MCF 10A (cell line): ENCODE data around the gene DUOXA1. TPM values are rescaled to one million over a fixed set of nuclear protein-coding genes. Genes with fewer than 3 reads are reported as not detected.

Experiments
- BruUV-seq: library from RNA; stranded (reverse); fragments of 400-500 nt; replicated peaks from 2 replicates; lab custom pipeline; 2021; lab: Mats Ljungman, UMichigan
- CTCF ChIA-PET: fragments of 300-600 bp; sonication (Branson Sonifier 250); formaldehyde crosslinking; extraction: SDS; loops from one replicate; lab custom pipeline; 2021; ENCODE audit warnings: antibody characterized with exemption, inconsistent platforms; lab: Yijun Ruan, JAX
- POLR2A ChIA-PET: fragments of 300-600, 350-650 bp; sonication (Branson Sonifier 250); formaldehyde crosslinking; extraction: SDS; loops from one replicate; lab custom pipeline; 2020; ENCODE audit warnings: antibody characterized with exemption, inconsistent platforms; lab: Yijun Ruan, JAX
- DNase-seq: peaks from one replicate; pipeline ENCODE4 v3.0.0-alpha.2; 2018; ENCODE audit not compliant: unreplicated experiment
- H3K27ac Mint-ChIP-seq: one replicate; pipeline ENCODE4 v1.8.0; 2022; ENCODE audit warnings: mild to moderate bottlenecking, low read depth, mixed read lengths; ENCODE audit not compliant: unreplicated experiment
- H3K27me3 Mint-ChIP-seq: one replicate; pipeline ENCODE4 v1.8.0; 2022; ENCODE audit warnings: mixed read lengths; ENCODE audit not compliant: insufficient read depth, unreplicated experiment
- H3K36me3 Mint-ChIP-seq: one replicate; pipeline ENCODE4 v1.8.0; 2022; ENCODE audit warnings: mild to moderate bottlenecking, moderate library complexity, mixed read lengths; ENCODE audit not compliant: insufficient read depth, unreplicated experiment
- H3K4me1 Mint-ChIP-seq: one replicate; pipeline ENCODE4 v1.8.0; 2022; ENCODE audit warnings: mixed read lengths; ENCODE audit not compliant: insufficient read depth, unreplicated experiment
- H3K4me3 Mint-ChIP-seq: one replicate; pipeline ENCODE4 v1.8.0; 2022; ENCODE audit warnings: mild to moderate bottlenecking, moderate library complexity, mixed read lengths; ENCODE audit not compliant: unreplicated experiment
- H3K9me3 Mint-ChIP-seq: one replicate; pipeline ENCODE4 v1.8.0; 2022; ENCODE audit warnings: mixed read lengths; ENCODE audit not compliant: unreplicated experiment
- intact Hi-C: fragments of 100-400 bp; cut with micrococcal nuclease; formaldehyde crosslinking; loops from 2 replicates; pipeline ENCODE4 v1.14.1; 2022
- total RNA-seq: library from RNA; stranded (reverse); gene quantifications from 2 replicates; pipeline ENCODE4 v1.2.3, GENCODE V29; 2022
- TF ChIP-seq, protein P1 (sequence below): fragments of 200-600 bp; IDR thresholded peaks from one replicate; pipeline ENCODE4 v1.8.0; 2022; ENCODE audit warnings: antibody characterized with exemption, mild to moderate bottlenecking; ENCODE audit not compliant: unreplicated experiment

DUOXA1 gene
- total RNA-seq, 1 experiment from 2014 or later: 1.3 TPM

DNA sequence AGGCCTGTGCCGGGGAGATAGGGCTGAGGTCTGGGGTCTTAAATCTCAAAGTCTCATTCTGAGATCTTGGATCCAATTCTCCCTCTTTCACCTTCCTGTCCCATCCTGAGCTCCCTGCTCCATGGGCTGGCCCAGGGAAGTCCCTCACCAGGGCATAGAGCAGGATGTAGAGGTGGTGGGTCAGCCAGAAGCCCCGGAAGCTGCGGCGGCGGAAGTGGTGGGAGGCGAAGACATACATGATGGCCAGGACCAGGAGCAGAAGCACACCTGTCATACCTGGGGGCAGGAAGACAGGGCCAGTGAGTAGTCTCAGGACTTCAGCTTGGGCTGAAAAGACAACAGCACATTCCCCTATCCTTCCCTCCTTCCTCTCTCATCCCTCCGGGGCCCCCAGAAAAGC lies 32.2 kb downstream of the DUOXA1 start:
- ChIA-PET CTCF (interaction anchor here (0.6 to 1.5 kb wide), 5 partner anchors 16 to 119 kb away, joined by 3 to 4 read pairs (median 3); no protein-coding TSS in a partner anchor), POLR2A (no interaction called here)
- no TSS peak for BruUV-seq
- intact Hi-C loops: no loop called here
- H3K9me3 Mint-ChIP-seq: no peaks in the 10 kb centered on the region
- H3K27me3 Mint-ChIP-seq: peaks cover 9% of the 10 kb centered on the region
- no peak for DNase-seq
- TF ChIP-seq, protein P1, sequence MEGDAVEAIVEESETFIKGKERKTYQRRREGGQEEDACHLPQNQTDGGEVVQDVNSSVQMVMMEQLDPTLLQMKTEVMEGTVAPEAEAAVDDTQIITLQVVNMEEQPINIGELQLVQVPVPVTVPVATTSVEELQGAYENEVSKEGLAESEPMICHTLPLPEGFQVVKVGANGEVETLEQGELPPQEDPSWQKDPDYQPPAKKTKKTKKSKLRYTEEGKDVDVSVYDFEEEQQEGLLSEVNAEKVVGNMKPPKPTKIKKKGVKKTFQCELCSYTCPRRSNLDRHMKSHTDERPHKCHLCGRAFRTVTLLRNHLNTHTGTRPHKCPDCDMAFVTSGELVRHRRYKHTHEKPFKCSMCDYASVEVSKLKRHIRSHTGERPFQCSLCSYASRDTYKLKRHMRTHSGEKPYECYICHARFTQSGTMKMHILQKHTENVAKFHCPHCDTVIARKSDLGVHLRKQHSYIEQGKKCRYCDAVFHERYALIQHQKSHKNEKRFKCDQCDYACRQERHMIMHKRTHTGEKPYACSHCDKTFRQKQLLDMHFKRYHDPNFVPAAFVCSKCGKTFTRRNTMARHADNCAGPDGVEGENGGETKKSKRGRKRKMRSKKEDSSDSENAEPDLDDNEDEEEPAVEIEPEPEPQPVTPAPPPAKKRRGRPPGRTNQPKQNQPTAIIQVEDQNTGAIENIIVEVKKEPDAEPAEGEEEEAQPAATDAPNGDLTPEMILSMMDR: no peak
- H3K4me3 Mint-ChIP-seq: no peak overlapping the region
- H3K27ac Mint-ChIP-seq: no peak overlapping the region
- H3K36me3 Mint-ChIP-seq: no peaks in the 10 kb centered on the region
- no peaks in the 10 kb centered on the region for H3K4me1 Mint-ChIP-seq

DNA sequence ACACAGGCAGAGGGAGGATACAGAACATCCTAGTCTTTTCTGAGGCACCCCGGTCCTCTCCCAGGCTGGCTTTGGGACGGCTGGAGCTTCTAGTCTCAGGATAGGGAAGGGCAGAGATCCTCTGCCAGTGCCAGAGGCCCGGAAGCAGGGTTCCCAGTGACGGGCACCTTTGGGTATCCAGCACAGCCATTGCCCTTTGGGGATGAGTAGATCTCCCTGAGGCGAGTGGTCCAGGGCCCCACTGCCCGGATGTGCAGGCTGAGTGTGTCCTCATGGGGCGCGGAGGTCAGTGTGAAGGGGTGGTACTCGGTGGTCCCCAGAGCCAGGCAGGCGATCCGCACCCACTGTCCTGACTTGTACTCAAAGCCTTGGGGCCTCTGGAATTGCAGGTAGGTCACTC lies 34.0 kb downstream of the DUOXA1 start:
- Mint-ChIP-seq H3K36me3 (no peaks in the 10 kb centered on the region), H3K27me3 (peaks cover 27% of the 10 kb centered on the region), H3K27ac (no peak overlapping the region), H3K4me1 (peaks cover 8% of the 10 kb centered on the region), H3K9me3 (no peaks in the 10 kb centered on the region), H3K4me3 (no peak overlapping the region)
- no peak for DNase-seq
- CTCF ChIA-PET: no interaction called here
- BruUV-seq: no TSS peak
- TF ChIP-seq, protein P1: no peak
- intact Hi-C loops: no loop called here
- POLR2A ChIA-PET: no interaction called here

DNA sequence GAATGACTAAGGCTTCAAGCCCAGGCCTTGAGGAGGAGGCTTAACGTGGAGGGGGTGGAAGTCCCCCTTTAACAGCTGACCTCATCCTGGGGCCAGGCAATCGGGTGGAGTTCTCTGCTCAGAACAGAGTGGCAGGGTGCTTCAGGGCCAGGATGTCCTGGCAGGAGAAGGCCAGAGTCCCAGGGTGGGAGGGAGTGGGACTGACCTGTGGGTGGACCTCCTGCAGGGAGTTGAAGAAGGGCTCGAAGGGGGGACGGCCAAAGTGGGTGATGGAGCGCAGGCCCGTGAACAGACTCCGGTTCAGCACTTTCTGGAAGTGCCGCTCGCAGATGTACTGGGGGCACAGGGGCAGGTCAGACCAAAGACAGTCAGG lies 35.3 kb downstream of the DUOXA1 start:
- Mint-ChIP-seq H3K4me3 (no peak overlapping the region), H3K4me1 (peaks cover 8% of the 10 kb centered on the region), H3K27me3 (peaks cover 35% of the 10 kb centered on the region), H3K27ac (no peak overlapping the region), H3K36me3 (no peaks in the 10 kb centered on the region), H3K9me3 (no peaks in the 10 kb centered on the region)
- no TSS peak for BruUV-seq
- POLR2A ChIA-PET: no interaction called here
- DNase-seq: no peak
- intact Hi-C loops: no loop called here
- TF ChIP-seq, protein P1: no peak
- CTCF ChIA-PET: interaction anchor here (0.8 to 1.6 kb wide), 2 partner anchors 23 to 24 kb away, joined by 3 to 5 read pairs; no protein-coding TSS in a partner anchor

GRCh38 chr15:45093622-45094357 lies 35.9 kb downstream of the DUOXA1 start:
- intact Hi-C loops: no loop called here
- POLR2A ChIA-PET: no interaction called here
- DNase-seq: no peak
- no TSS peak for BruUV-seq
- CTCF ChIA-PET: interaction anchor here (0.6 to 1.6 kb wide), 2 partner anchors 24 to 170 kb away, joined by 5 to 6 read pairs; no protein-coding TSS in a partner anchor
- TF ChIP-seq, protein P1: no peak
- no peaks in the 10 kb centered on the region for H3K9me3 Mint-ChIP-seq
- peaks cover 8% of the 10 kb centered on the region for H3K4me1 Mint-ChIP-seq
- H3K27ac Mint-ChIP-seq: no peak overlapping the region
- H3K36me3 Mint-ChIP-seq: no peaks in the 10 kb centered on the region
- H3K4me3 Mint-ChIP-seq: no peak overlapping the region
- H3K27me3 Mint-ChIP-seq: peaks cover 35% of the 10 kb centered on the region
